Gastrocnemius medialis (tissue), 4 donors: ENCODE data around the gene KIF1A. TPM values are rescaled to one million over a fixed set of nuclear protein-coding genes. Genes with fewer than 3 reads are reported as not detected.

ENCODE experiments used
- ATAC-seq, 2 donors: fragments of 150-250 bp; one replicate each; pipeline ENCODE4 v1.9.1; 2016
- DNase-seq, 2 donors: peaks; one replicate each; pipeline ENCODE4 v3.0.0-alpha.2; 2019
- H3K27ac ChIP-seq, 4 donors: fragments of 200-600 bp; sonication (generic); 1 replicate in 1 of 4; 2 replicates in 3 of 4; pipeline ENCODE4 v1.5.1; 2016 to 2018; ENCODE audit warnings: mild to moderate bottlenecking in 2 of 4, moderate library complexity in 1 of 4
- H3K27me3 ChIP-seq, 3 donors: fragments of 200-600 bp; sonication (generic) in 2 of 3; 1 replicate in 1 of 3; 2 replicates in 2 of 3; pipeline versions ENCODE4 v1.5.1 to v1.6.0; 2016 to 2019; ENCODE audit warnings: mild to moderate bottlenecking in 1 of 3, moderate library complexity in 1 of 3
- H3K36me3 ChIP-seq, 2 donors: fragments of 200-600 bp; sonication (generic) in 1 of 2; one replicate each; pipeline ENCODE4 v1.5.1; 2017 to 2018
- H3K4me1 ChIP-seq, 2 donors: fragments of 200-600 bp; sonication (generic) in 1 of 2; one replicate each; pipeline ENCODE4 v1.5.1; 2016 to 2017; ENCODE audit warnings: mild to moderate bottlenecking in 2 of 2
- H3K4me3 ChIP-seq, 4 donors: fragments of 200-600 bp; sonication (generic) in 3 of 4; 1 replicate in 1 of 4; 2 replicates in 3 of 4; pipeline ENCODE4 v1.5.1; 2016 to 2019; ENCODE audit warnings: mild to moderate bottlenecking in 2 of 4
- H3K9me3 ChIP-seq, 3 donors: fragments of 200-600 bp; sonication (generic) in 2 of 3; 1 replicate in 1 of 3; 2 replicates in 2 of 3; pipeline ENCODE4 v1.5.1; 2016 to 2019
- POLR2A ChIP-seq, 2 donors: fragments of 450-650 bp; IDR thresholded peaks; one replicate each; pipeline ENCODE4 v1.6.1; 2017; ENCODE audit warnings: antibody characterized with exemption in 2 of 2, mild to moderate bottlenecking in 2 of 2, moderate library complexity in 2 of 2
- in situ Hi-C, 4 donors: fragments of 200-750 bp; cut with MboI; loops; one replicate each; pipeline versions ENCODE4 v1.15.0 to v1.8.0; 2017; ENCODE audit warnings: low sequenced_read_pairs in 4 of 4
- intact Hi-C: fragments of 100-400 bp; cut with DNase I; formaldehyde crosslinking; loops from one replicate; pipeline ENCODE4 v1.15.1; 2023; ENCODE audit warnings: low total_unique reads
- total RNA-seq, 4 donors: library from RNA; depleted of rRNA; stranded (reverse); fragments of >200 nt; gene quantifications; one replicate each; pipeline versions ENCODE4 v1.1.0 to v1.2.3, GENCODE V29; 2016
- TF ChIP-seq, protein P1 (sequence below), 5 experiments: fragments of 450-650 bp in 3 of 5; fragments of 200-600 bp in 2 of 5; sonication (generic) in 2 of 5; IDR thresholded peaks in 4 of 5; conservative IDR thresholded peaks in 1 of 5; 1 replicate in 4 of 5; 2 replicates in 1 of 5; pipeline ENCODE4 v1.5.1; 2016 to 2019; ENCODE audit warnings: antibody characterized with exemption in 5 of 5, mild to moderate bottlenecking in 3 of 5, moderate library complexity in 3 of 5

The KIF1A gene
- total RNA-seq, 4 donors from 2014 or later, result 0.05 to 0.33 (median 0.09) TPM; not detected in 1

DNA sequence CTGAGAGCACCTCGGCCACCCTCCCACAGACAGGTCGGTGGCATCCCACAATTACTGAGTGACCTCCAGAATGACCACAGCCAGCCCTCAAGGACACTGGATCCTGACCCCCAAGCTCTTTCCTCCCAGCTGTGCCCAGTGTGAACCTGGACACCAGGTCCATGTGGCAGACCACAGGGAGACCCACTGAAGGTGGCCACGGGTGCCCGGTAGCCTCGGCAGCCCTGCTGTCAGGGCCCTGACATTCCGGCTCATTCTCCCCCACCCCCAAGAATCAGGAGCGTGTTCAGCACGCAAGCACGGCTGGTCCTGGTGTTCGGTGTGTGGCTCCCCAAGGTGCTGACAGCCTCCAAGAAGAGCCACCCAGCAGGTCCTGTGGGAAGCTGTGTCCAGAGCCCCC is 95.6 kb downstream of the KIF1A start:
- DNase-seq (no peak), ATAC-seq (no peak)
- Histone ChIP-seq H3K4me3 (no peak overlapping the region), H3K9me3 (no peaks in the 10 kb centered on the region), H3K27me3 (peaks cover 0 to 5% (median under 1%) of the 10 kb centered on the region in 3 donors), H3K27ac (no peak overlapping the region), H3K36me3 (no peaks in the 10 kb centered on the region), H3K4me1 (no peaks in the 10 kb centered on the region)
- in situ Hi-C loops (loop anchor here in 3 of 4 donors (25.0 kb wide), 1 partner anchor 212 kb away; no protein-coding TSS in a partner anchor), intact Hi-C loops (no loop called here)
- TF ChIP-seq, protein P1, sequence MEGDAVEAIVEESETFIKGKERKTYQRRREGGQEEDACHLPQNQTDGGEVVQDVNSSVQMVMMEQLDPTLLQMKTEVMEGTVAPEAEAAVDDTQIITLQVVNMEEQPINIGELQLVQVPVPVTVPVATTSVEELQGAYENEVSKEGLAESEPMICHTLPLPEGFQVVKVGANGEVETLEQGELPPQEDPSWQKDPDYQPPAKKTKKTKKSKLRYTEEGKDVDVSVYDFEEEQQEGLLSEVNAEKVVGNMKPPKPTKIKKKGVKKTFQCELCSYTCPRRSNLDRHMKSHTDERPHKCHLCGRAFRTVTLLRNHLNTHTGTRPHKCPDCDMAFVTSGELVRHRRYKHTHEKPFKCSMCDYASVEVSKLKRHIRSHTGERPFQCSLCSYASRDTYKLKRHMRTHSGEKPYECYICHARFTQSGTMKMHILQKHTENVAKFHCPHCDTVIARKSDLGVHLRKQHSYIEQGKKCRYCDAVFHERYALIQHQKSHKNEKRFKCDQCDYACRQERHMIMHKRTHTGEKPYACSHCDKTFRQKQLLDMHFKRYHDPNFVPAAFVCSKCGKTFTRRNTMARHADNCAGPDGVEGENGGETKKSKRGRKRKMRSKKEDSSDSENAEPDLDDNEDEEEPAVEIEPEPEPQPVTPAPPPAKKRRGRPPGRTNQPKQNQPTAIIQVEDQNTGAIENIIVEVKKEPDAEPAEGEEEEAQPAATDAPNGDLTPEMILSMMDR (IDR thresholded peaks at IDR 0.05 in 4 of 5, conservative IDR thresholded peaks at IDR 0.05 in 1 of 5), result no peak
- no peak for TF ChIP-seq POLR2A (IDR thresholded peaks at IDR 0.05)

- H3K9me3 ChIP-seq, result no peaks in the 10 kb centered on the region
- no peaks in the 10 kb centered on the region for H3K36me3 ChIP-seq
- ATAC-seq (no peak), DNase-seq (no peak)
- no peak for TF ChIP-seq POLR2A (IDR thresholded peaks at IDR 0.05)
- TF ChIP-seq, protein P1 (IDR thresholded peaks at IDR 0.05 in 4 of 5, conservative IDR thresholded peaks at IDR 0.05 in 1 of 5), result no peak
- H3K27me3 ChIP-seq, result no peaks in the 10 kb centered on the region
- no peak overlapping the region for H3K4me3 ChIP-seq
- no peak overlapping the region for H3K27ac ChIP-seq
- in situ Hi-C loops, result loop anchor here in 3 of 4 donors (25.0 kb wide), 1 partner anchor 212 kb away; no protein-coding TSS in a partner anchor
- intact Hi-C loops, result no loop called here
- H3K4me1 ChIP-seq, result no peaks in the 10 kb centered on the region
Measured at GRCh38 chr2:240723851-240724250, 96.2 kb downstream of the KIF1A start.

- no peak for ATAC-seq
- intact Hi-C loops, result no loop called here
- no peak for DNase-seq
- no peak for TF ChIP-seq POLR2A (IDR thresholded peaks at IDR 0.05)
- TF ChIP-seq, protein P1 (IDR thresholded peaks at IDR 0.05 in 4 of 5, conservative IDR thresholded peaks at IDR 0.05 in 1 of 5), result no peak
- Histone ChIP-seq H3K9me3 (no peaks in the 10 kb centered on the region), H3K4me1 (no peaks in the 10 kb centered on the region), H3K36me3 (no peaks in the 10 kb centered on the region), H3K27ac (no peak overlapping the region), H3K4me3 (no peak overlapping the region), H3K27me3 (no peaks in the 10 kb centered on the region)
- in situ Hi-C loops, result loop anchor here in 3 of 4 donors (25.0 kb wide), 1 partner anchor 211 kb away; no protein-coding TSS in a partner anchor
Measured at GRCh38 chr2:240722796-240723735, 97.0 kb downstream of the KIF1A start.

DNA sequence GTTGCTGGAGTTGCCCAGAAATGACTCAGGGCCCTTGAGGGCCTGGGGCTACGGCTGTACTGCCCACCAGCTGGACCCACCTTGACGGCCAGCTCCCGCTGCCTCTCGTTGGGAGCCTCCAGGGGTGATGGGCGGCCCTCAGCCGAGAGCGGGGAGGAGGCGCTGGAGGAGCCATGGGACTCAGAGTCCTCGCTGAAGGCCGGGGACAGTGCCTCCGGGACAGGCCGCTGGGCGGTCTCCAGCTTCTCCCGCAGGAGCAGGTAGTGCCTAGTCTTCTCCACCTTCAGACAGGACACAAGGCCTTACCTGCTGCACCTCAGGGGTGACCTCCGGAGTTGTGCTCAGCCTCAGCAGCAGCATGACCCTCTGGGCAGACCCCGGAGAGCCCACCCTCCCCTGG is 97.6 kb downstream of the KIF1A start:
- intact Hi-C loops, result no loop called here
- no peaks in the 10 kb centered on the region for H3K4me1 ChIP-seq
- H3K27me3 ChIP-seq, result no peaks in the 10 kb centered on the region
- no peaks in the 10 kb centered on the region for H3K36me3 ChIP-seq
- H3K27ac ChIP-seq, result no peak overlapping the region
- DNase-seq, result no peak
- no peak overlapping the region for H3K4me3 ChIP-seq
- TF ChIP-seq POLR2A (IDR thresholded peaks at IDR 0.05), result no peak
- TF ChIP-seq, protein P1 (IDR thresholded peaks at IDR 0.05 in 4 of 5, conservative IDR thresholded peaks at IDR 0.05 in 1 of 5), result no peak
- no peak for ATAC-seq
- in situ Hi-C loops, result loop anchor here in 3 of 4 donors (25.0 kb wide), 1 partner anchor 210 kb away; no protein-coding TSS in a partner anchor
- no peaks in the 10 kb centered on the region for H3K9me3 ChIP-seq
